ENCODE measurements around the gene ITGAD. TPM values are rescaled to one million over a fixed set of nuclear protein-coding genes. Genes with fewer than 3 reads are reported as not detected.

Gene ITGAD
- total RNA-seq, 1 donor from 2014 or later, result not detected

DNA sequence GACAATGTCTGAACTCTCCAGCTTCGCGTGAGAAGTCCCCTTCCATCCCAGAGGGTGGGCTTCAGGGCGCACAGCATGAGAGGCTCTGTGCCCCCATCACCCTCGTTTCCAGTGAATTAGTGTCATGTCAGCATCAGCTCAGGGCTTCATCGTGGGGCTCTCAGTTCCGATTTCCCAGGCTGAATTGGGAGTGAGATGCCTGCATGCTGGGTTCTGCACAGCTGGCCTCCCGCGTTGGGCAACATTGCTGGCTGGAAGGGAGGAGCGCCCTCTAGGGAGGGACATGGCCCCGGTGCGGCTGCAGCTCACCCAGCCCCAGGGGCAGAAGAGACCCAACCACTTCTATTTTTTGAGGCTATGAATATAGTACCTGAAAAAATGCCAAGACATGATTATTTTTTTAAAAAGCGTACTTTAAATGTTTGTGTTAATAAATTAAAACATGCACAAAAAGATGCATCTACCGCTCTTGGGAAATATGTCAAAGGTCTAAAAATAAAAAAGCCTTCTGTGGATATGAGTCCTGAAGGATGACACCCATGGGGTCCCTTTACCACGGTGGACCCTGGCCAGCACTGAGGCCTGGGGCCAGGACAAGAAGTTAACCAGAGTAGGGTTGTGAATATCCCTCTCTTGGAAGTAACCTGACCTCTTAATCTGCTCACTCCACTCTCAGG, 10.5 kb upstream of the ITGAD start:
- Mint-ChIP-seq H3K27ac (ENCODE audit: unreplicated experiment) (no peak overlapping the region), H3K9me3 (ENCODE audit: low read depth) (peaks cover 3% of the 10 kb centered on the region), H3K27me3 (ENCODE audit: low read depth) (peaks cover 14% of the 10 kb centered on the region), H3K36me3 (ENCODE audit: low read depth) (no peaks in the 10 kb centered on the region), H3K4me1 (ENCODE audit: low read depth) (no peaks in the 10 kb centered on the region), H3K4me3 (ENCODE audit: unreplicated experiment) (no peak overlapping the region)
- TF ChIP-seq, protein P1, sequence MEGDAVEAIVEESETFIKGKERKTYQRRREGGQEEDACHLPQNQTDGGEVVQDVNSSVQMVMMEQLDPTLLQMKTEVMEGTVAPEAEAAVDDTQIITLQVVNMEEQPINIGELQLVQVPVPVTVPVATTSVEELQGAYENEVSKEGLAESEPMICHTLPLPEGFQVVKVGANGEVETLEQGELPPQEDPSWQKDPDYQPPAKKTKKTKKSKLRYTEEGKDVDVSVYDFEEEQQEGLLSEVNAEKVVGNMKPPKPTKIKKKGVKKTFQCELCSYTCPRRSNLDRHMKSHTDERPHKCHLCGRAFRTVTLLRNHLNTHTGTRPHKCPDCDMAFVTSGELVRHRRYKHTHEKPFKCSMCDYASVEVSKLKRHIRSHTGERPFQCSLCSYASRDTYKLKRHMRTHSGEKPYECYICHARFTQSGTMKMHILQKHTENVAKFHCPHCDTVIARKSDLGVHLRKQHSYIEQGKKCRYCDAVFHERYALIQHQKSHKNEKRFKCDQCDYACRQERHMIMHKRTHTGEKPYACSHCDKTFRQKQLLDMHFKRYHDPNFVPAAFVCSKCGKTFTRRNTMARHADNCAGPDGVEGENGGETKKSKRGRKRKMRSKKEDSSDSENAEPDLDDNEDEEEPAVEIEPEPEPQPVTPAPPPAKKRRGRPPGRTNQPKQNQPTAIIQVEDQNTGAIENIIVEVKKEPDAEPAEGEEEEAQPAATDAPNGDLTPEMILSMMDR (IDR thresholded peaks at IDR 0.05), result peak; percentile 73
- DNase-seq (ENCODE audit: low spot score), result no peak

DNA sequence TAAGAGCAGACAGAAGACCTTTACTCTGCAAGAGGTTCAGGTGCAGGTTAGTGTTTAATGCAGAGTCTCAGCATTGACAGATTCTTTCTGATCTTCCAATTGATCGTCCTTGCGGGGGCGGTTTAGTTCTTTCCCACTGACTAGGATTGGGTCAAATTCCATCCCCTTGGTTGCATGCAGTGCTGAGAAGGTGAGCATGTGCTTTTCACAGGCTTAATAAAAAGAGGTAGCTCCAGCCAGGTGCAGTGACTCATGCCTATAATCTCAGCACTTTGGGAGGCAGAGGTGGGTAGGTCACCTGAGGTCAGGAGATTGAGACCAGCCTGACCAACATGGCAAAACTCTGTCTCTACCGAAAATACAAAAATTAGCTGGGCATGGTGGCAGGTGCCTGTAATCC, 7.5 kb upstream of the ITGAD start:
- Mint-ChIP-seq H3K36me3 (ENCODE audit: low read depth) (no peaks in the 10 kb centered on the region), H3K27me3 (ENCODE audit: low read depth) (peaks cover 28% of the 10 kb centered on the region), H3K27ac (ENCODE audit: unreplicated experiment) (no peak overlapping the region), H3K4me3 (ENCODE audit: unreplicated experiment) (no peak overlapping the region), H3K9me3 (ENCODE audit: low read depth) (peaks cover 3% of the 10 kb centered on the region), H3K4me1 (ENCODE audit: low read depth) (no peaks in the 10 kb centered on the region)
- DNase-seq (ENCODE audit: low spot score), result no peak
- TF ChIP-seq, protein P1 (IDR thresholded peaks at IDR 0.05), result no peak

DNA sequence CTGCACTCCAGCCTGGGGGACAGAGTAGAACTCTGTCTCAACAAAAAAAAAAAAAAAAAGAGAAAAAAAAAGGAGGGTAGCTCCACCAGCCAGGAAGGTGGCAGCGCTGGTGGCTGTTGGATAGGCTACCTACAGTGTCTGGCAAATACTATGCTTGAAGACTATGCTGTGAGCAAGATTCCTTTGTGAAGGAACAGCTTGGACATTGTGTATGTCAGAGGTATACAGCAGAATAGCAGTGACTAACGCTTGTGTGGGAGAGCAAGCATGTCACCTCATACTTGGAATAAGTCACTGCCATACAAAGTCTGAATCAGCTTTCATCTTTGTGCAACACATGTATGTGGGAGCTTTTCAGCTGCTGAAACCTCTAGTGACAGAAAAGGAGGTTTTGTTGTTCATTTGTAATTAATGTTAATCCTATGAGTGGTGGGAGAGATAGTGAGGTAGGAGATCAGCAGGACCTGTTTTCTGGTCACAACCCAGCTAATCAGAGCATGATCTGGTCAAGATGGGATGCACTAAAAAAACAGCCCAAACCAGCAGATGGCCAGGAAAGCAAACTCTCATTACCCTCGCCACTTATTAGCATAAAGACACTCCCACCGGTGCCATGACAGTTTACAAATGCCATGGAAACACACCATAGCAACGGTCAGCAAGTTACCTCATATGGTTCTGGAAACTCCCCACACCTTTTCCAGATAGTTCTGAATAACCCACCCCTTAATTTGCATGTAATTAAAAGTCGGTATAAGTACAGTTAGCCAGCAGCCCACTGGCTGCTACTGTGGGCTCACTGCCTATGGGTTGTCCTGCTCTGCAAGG, 6.8 kb upstream of the ITGAD start:
- no peak for DNase-seq (ENCODE audit: low spot score)
- no peak overlapping the region for H3K4me3 Mint-ChIP-seq (ENCODE audit: unreplicated experiment)

DNA sequence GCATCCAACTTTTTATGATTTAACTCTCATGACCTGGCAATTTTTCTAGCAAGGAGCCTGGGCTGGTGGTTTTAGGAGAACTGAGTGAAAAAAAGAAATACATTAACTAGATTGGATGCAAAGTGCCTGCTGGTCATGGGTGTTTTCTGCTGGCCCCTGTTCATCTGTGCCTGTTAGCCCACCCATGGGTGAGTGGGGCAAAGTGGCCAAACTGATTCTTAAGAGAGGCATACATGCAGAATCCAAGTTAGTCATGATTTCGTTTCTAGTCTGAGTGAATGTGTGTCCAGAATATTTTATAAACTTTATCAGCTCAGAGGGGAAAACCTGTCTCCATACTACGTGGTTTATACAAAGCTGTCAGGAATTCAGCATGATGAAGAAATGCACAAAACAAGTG, 4.6 kb upstream of the ITGAD start:
- H3K4me1 Mint-ChIP-seq (ENCODE audit: low read depth), result no peaks in the 10 kb centered on the region
- no peaks in the 10 kb centered on the region for H3K36me3 Mint-ChIP-seq (ENCODE audit: low read depth)
- no peak overlapping the region for H3K27ac Mint-ChIP-seq (ENCODE audit: unreplicated experiment)
- H3K4me3 Mint-ChIP-seq (ENCODE audit: unreplicated experiment), result no peak overlapping the region
- no peak for DNase-seq (ENCODE audit: low spot score)
- H3K27me3 Mint-ChIP-seq (ENCODE audit: low read depth), result peaks cover 22% of the 10 kb centered on the region
- peaks cover 3% of the 10 kb centered on the region for H3K9me3 Mint-ChIP-seq (ENCODE audit: low read depth)
- TF ChIP-seq, protein P1 (IDR thresholded peaks at IDR 0.05), result no peak

More for the DNA sequence above, 6.8 kb upstream of the ITGAD start:
- Mint-ChIP-seq H3K36me3 (ENCODE audit: low read depth) (no peaks in the 10 kb centered on the region), H3K9me3 (ENCODE audit: low read depth) (peaks cover 3% of the 10 kb centered on the region), H3K27ac (ENCODE audit: unreplicated experiment) (no peak overlapping the region), H3K4me1 (ENCODE audit: low read depth) (no peaks in the 10 kb centered on the region), H3K27me3 (ENCODE audit: low read depth) (peaks cover 28% of the 10 kb centered on the region)
- TF ChIP-seq, protein P1 (IDR thresholded peaks at IDR 0.05), result no peak

- Mint-ChIP-seq H3K4me3 (ENCODE audit: unreplicated experiment) (no peak overlapping the region), H3K4me1 (ENCODE audit: low read depth) (no peaks in the 10 kb centered on the region), H3K27ac (ENCODE audit: unreplicated experiment) (no peak overlapping the region), H3K27me3 (ENCODE audit: low read depth) (peaks cover 22% of the 10 kb centered on the region), H3K9me3 (ENCODE audit: low read depth) (peaks cover 3% of the 10 kb centered on the region), H3K36me3 (ENCODE audit: low read depth) (no peaks in the 10 kb centered on the region)
- DNase-seq (ENCODE audit: low spot score), result no peak
- TF ChIP-seq, protein P1 (IDR thresholded peaks at IDR 0.05), result no peak
These were observed 2.6 kb upstream of the ITGAD start for GRCh38 chr16:31390504-31391041.
